NCI-H524 (cell line): ENCODE data around the gene FANCC.

Experiments
- DNase-seq, 2 experiments: peaks; one replicate each; lab custom pipeline; 2025; lab: John Stamatoyannopoulos, UW

Gene FANCC

GRCh38 chr9:95143591-95144561 is 173.6 kb downstream of the FANCC start:
- no peak for DNase-seq

GRCh38 chr9:95142728-95143127 is 174.8 kb downstream of the FANCC start:
- DNase-seq: no peak

GRCh38 chr9:95142315-95142714 is 175.2 kb downstream of the FANCC start:
- DNase-seq: no peak

DNA sequence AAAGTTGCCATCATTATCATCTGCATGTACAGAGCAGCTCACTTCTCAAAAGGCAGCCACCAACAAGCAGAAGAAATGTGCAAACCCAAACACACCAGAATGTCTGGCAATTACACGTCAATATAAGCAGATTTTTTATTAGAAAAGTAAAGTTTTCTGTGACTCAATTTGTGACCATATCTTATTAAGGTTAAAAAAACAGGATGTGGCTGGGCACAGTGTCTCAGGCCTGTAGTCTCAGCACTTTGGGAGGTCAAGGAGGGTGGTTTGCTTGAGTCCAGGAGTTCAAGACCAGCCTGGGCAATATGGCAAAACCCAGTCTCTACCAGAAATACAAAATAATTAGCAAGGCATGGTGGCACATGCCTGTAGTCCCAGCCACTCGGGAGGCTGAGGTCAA is 176.7 kb downstream of the FANCC start:
- no peak for DNase-seq

DNA sequence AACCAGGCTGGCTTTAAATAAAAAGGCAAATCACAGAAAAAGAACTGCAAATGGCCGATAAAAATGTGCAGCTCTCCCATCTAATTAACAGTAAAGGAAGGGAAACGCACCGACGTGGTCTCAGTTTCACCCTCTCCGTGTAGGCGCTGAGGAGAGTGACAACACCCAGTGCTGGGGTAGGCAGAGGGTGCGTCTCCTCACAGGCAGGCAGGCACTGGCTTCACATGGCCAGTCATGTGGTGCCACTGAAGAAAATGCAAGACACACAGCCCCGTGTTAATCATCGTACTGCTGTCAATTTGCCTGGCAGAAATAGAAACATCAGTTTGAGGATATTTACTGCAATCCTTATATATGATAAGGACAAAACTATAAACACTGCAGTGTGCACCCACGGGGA is 178.4 kb downstream of the FANCC start:
- no peak for DNase-seq

GRCh38 chr9:95138474-95138873 is 179.0 kb downstream of the FANCC start:
- peak in 1 of 2 experiments; percentile 42 for DNase-seq

DNA sequence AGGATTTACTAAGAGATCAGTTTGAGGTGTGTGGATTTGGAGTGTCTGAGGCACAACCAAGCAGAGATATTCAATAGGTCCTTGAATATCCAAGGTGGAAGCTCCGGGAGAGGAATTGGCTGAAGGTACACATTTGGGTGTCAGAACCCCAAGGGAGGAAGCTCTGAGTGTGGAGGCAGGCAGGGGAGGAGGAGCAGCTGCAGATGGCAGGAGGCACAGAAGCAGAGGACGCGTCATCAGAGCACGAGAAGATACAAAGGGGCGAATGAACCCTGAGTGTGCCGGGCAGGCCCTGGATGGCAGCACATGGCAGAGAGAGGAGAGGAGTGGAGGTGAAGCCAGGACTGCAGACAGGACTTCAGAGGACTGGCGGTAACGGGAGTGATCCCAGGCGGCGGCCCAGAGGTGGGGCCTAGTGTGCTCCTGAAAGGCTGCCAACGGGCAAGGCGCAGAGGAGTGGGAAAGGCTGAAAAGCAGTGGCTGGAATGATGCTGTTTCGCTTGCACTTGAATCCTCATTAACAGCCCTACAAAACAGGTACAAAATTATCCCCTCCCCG is 179.8 kb downstream of the FANCC start:
- DNase-seq: no peak

DNA sequence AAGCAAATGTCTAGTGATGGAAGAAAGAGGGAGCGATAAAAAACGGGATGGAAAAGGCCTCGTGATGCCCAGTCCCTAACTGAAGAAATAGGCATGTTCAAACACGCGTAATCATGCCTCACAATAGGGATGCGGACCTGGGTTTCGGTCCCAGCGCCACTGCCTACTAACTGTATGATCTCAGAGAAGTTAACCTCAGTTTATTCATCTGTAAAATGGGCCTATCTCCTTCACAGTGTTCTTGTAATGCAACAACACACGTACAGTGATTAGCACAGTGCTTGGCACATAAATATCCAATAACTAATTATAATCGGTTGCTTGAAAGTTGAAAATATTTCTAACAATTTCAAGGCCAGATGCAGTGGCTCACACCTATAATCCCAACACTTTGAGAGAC is 181.8 kb downstream of the FANCC start:
- DNase-seq: no peak

DNA sequence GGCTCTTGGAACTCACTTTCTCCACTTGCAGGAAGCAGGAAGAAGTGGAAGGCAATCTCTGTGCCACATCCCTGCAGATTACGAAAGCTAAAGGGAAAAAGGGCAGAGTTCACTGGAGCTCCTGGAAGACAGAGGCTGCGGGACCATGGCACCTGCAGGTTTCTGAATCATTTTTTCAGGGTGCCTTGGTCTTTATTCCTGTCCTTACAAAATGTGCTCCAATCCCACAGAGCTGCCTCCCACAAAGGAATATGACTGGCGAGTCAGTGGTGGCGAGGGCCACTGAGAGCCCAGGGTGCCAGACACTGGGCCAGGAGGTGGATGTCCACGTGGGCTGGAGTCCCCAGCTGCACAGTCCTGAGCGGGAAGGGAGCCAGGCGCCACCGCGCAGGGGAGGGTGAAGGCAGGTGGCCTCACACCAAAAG is 183.0 kb downstream of the FANCC start:
- DNase-seq: no peak

GRCh38 chr9:95133325-95133705 is 184.2 kb downstream of the FANCC start:
- DNase-seq: no peak

- DNase-seq: peak; percentile 84 to 92
Observed at GRCh38 chr9:95132366-95133324, 184.9 kb downstream of the FANCC start.

- DNase-seq: peak; percentile 71 to 82
Observed at GRCh38 chr9:95131023-95131943, 186.2 kb downstream of the FANCC start.

GRCh38 chr9:95130484-95130883 is 187.0 kb downstream of the FANCC start:
- DNase-seq: no peak

- DNase-seq: peak; percentile 96 to 98
Observed at GRCh38 chr9:95129476-95130291, 187.8 kb downstream of the FANCC start.

DNA sequence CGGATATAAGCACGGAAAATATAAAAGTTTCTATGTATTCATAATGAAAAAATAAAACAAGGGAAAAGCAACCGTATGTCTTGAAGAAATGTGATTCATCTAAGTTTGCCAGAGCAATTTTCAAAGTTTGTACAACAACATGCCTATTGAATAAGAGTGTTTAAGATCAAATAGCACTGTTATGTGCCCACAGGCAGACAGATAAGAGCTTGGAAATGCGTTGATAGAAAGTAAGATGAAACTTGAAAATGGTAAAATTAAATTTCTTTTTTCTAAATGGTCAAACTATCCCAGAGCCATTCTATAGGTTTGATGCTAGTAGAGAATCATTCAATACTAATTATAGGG is 189.4 kb downstream of the FANCC start:
- DNase-seq: no peak

DNA sequence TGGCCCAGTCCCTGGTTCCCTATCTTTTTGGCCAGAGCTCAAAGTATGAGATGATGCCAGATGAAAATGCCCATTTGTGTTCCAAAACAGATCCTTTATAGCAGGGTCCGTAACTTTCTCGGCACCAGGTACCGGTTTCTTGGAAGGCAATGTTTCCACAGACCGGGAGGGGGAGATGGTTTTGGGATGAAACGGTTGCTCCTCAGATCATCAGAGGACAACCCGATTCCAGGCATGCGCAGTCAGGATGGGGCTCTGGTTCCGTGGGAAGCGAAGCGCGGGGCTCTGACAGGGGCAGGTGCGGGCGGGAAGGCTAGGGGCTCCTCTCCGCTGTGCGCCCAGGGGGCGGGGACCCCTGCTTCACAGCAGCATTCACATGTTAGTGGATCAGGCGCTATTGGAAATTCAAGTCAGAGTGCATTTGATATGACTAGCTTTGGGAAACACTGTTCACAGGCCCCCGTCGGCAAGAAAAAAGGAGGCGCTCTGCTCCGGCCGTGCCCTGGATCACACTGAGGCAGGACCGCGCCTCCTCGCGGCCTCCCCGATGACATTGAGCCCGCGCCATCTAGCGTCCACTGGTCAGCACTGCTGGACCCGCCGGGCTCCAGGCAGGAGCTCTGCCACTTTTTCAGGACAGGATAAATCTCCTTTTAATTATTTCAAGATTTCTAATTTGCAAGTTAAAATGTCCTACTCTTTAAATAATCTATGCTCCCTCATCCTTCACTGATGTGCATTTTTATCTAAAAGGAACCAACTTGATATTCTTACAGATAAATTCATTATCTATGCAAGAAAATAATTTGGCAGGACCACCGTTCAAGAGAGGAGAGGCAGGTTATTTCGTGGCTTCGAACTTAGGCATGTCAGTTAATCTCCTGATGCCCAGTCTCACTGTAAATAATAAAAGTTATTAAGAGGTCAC is 190.0 kb downstream of the FANCC start:
- DNase-seq: peak; percentile 64 to 76

DNA sequence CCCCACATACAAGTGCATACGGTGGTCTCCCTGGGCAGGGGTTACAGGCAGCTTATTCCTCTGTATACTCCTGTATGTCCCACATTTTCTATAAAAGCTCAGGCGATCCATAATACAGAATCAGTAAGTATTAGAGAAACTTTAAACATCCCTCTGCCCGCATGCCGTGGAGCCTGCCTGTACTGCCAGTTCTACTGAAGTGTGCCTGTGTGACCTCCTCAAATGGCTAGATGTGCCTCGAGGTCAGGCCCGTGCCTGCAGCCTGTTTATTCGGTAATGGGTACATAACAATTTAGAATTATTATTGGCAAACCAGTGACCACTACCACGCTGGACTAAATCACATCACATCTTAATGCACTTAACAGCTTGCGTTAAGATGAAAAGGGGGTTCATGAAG is 190.8 kb downstream of the FANCC start:
- DNase-seq: no peak

- DNase-seq: no peak
Observed at GRCh38 chr9:95125652-95126051, 191.9 kb downstream of the FANCC start.
